IPS-NIHi7 (cell line): ENCODE measurements around the gene TBXA2R.
A peak's percentile ranks its signal among the peaks of the same experiment; 100 is the strongest.

Experiments used
- DNase-seq: peaks from one replicate; pipeline ENCODE4 v3.0.0; 2012; ENCODE audit warnings: mixed read lengths; ENCODE audit errors: extremely low spot score

Gene TBXA2R

DNA sequence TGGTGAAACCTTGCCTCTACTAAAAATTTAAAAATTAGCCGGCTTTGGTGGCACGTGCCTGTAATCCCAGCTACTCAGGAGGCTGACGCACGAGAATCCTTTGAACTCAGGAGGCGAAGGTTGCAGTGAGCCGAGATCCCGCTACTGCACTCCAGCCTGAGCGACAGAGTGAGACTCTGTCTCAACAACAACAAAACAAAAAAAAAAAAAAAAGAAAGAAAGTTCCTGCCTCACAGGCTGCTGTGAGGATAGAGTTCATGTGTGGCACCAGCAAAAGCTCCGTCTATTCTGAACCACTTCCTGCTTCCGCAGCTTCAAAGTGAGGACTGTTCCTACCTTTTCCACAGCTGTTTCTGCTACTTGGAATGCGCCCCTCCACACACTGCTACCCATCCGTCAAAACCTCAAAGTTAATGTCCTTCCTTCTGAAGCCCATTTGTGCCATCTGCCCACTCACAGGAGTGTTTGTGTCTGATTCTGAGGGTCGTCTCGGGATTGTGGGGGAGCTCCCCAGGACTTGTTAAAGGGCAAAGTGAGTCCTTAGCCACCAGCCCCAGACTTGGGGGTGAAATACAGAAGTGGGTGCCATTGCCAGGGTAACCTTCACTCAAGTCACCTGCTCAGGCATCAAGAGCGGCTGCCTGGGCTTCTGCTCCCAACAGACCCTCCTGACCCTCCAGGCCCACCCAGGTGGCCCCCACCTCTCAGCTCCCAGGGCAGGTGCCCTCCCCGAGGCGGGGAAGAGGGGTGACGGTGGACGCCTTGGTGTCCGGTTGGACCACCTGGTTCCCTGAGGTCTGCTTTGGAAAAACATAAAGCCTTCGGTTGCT is 52.2 kb downstream of the TBXA2R start:
- no peak for DNase-seq

DNA sequence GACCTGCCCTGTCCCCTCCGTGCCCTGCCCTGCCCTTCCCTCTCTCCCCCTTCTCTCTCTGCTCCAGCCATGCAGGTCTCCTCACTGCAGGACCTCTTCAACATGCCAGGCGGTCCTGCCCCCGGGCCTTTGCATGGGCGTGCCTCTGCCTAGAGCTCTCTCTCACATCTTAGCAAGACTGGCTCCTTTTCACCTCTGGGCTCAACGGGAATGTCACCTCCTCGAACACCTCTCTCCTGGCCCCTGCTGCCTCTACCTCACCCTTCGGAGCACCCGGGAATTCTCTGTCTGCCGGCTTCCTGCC is 54.9 kb downstream of the TBXA2R start:
- no peak for DNase-seq

DNA sequence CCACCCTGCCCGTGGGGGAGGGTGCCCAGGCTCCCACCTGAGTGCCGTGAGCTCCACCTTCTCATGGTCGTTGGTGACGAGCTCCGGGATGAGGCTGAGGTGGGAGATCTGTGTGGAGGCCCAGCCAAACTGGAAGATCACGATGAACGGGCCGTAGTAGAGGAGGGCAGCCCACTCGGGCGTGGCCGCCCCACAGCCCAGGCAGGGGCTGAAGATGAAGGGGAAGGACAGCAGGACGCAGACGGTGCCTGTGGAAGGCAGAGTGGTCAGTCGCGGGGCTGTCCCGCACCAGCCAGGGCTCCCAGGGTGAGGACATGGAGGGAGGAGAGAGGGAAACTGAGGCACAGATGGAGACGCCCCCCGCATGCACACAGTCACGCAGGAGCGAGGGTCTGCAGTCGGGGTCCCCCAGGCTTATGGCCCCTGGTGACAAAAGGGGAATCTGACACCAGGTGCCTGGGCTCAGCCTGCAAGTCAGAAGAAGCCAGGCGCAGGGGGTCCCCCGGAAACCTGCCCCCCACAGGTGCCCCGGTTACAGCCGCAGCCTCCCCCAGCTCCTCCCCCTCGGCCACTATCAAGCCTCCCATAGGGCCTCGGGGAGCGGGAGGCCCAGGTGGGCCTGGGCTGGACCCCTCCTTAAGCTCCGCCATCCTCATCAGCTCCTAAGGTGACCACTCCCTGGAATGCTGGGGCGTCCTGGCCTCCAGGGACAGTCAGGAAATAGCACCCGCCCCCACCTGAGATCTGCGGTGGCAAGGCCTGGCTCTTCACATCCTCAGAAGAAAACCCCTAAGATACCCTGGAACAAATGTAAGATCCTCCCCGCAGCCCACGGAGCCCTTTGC is 55.5 kb downstream of the TBXA2R start:
- no peak for DNase-seq

DNA sequence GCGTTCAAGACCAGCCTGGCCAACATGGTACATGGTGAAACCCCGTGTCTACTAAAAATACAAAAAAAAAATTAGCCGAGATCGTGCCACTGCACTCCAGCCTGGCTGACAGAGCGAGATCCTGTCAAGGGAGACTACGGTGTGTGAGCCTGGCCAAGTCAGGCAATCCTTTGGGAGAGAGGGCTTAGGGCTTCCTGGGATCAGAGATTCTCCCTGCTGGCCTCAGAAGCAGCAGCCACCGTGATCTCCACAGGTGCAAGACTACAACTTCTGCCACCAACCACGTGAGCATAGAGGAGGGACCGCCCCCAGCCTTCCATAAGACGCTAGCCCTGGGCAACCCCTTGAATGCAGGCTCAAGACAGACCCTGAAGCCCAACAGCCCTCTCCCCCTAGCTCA is 56.9 kb downstream of the TBXA2R start:
- DNase-seq, result no peak

DNA sequence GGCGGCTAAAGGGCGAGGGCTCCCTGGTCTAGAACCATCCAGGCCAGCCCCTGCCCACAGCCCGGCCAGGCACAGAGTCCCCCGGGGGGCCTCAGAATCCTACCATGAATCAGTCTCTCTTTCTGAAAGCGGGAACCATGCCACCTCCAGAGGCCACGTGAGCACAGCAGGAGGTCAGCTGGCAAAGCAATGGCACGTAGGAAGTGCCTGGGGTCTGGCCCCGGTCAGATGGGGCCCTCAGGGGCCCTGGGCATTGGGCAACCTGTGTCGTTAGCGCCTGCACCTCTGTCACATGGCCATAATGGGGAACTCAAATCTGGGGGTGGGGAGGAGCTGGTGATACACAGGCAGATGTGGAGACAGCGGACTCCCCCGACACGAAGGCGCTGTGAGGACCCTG is 58.1 kb downstream of the TBXA2R start:
- no peak for DNase-seq

DNA sequence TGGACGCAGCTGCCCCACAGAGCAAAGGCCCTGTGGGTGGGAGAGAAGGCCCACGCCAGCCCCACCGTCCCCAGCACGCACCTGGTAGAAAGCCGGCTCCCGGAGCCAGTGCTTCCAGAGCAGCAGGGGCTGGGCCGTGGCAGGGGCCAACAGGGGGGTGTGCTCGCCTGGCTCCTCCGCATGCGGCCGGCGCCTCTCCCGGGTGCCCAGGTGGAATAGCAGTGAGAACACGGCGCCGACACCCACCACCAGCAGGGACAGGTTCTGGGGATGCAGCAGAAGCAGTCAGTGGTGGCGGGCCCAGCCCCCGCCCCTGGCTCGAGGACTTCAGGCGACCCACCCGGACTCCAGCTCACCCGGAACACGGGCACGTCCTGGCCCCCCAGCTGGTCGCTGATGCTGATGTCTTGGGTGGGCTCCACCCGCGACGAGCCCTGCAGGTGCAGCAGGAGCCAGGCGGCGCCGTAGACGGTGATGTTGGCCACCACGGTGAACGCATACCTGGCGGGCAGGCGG is 58.9 kb downstream of the TBXA2R start:
- DNase-seq, result no peak

DNA sequence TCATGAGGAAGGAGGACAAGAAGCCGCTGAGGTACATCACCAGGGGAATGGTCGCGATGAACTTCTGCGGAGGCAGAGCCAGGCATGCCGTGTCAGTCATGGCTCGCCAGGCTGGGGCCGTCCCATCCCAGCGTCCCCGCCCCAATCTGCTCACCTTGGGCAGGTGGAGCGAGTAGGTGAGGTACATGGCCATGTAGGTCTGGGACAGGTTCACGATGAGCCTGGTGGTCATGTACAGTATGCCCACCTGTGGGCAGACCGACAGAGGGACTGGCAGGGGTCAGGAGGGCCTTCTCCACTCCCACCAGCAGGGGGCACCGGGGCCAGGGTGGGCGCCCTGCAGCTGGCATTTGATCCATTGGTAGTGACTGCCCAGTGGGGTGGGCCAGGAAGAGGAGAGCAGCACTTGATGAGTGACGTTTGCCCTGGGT is 59.4 kb downstream of the TBXA2R start:
- no peak for DNase-seq

DNA sequence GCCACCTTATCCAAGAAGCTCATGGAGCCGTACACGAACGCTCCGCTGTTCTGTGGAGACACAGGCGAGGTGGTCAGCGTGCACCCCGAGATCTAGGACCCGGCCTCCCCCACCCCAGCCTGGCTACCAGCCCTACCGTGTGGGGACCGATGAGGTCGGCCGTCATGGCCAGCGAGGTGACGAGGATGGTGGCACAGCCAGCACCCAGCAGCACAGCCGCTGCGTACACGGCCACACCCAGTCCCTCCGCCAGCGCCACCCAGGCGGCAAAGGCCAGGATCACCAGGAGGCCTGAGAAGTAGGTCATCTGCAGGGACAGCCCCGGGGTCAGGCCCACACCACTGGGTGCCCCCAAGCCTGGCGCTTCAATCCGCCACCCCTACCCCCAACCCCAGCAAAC is 60.6 kb downstream of the TBXA2R start:
- DNase-seq, result no peak

DNA sequence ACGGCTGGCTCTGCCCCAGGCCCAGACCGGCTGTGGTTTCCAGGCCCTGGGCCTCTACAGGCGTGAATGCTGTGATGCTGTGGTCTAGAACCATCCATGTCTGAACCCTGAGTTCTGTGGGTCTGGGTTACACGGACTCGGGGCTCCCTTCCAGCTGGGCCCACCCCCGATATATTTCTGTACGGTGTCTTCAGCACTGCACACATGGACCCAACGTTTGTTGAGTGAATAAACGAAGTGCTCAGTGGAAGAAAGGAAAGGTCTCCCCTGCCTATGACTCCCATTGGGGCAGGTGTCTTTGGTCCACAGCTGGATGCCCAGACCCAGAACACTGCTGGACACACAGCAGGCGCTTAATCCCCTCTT is 61.0 kb downstream of the TBXA2R start:
- DNase-seq, result no peak

DNA sequence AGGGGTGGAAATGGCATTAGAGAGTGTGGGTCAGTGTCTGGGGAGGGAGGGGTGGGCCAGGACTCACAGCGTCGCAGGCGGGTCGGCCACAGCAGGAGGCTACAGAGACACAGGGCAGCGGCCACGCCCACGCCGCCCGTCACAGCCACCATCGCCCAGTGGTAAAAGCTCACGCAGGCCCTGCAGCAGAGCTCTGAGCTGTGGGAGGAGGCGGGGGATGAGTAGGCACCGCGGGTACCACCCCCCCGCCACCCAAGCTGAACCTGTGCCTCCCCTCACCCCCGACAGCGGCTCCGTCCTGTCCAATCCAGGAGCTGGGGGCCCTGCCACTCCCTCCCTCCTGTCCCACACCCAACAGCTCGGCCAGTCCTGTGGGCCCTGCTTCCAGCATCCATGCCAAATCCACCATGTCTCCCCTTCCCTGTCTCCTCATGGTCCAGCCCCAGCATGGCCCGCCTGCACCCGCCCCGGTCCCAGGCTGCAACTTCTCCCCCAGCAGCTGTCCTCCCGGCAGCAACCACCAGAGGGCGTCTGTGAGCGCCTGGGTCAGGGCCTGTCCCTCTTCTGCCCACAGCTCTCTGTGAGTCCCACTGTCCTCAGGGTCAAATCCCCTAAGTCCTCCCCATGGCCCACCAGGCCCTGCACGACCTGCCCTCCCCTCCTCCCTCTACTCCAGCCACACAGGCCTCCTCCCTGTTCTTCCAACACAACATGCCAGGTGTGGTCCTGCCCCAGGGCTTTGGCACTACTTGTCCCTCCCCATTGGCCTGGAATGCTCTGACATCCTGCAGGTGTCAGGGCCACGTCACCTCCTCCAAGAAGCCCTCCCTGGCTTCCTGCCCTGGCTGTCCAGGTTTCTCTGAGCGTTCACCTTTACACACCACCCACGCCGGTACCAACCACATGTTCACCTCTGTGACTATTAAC is 61.7 kb downstream of the TBXA2R start:
- peak; percentile 94 for DNase-seq
